Vagina (tissue), 2 donors: ENCODE measurements around the gene SPAG7. TPM values are rescaled to one million over a fixed set of nuclear protein-coding genes. Genes with fewer than 3 reads are reported as not detected.

Source experiments
- DNase-seq, 2 donors: peaks; one replicate each; pipeline ENCODE4 v3.0.0-alpha.2; 2017; ENCODE audit errors: extremely low spot score in 2 of 2
- H3K27ac ChIP-seq: fragments of 200-600 bp; sonication (generic); one replicate; pipeline ENCODE4 v1.5.1; 2019
- H3K27me3 ChIP-seq: fragments of 200-600 bp; sonication (generic); one replicate; pipeline ENCODE4 v1.5.1; 2019
- H3K36me3 ChIP-seq, 2 donors: fragments of 200-600 bp; sonication (generic); one replicate each; pipeline ENCODE4 v1.5.1; 2017 to 2019
- H3K4me1 ChIP-seq: fragments of 200-600 bp; sonication (generic); one replicate; pipeline ENCODE4 v1.5.1; 2019
- H3K4me3 ChIP-seq, 2 donors: fragments of 200-600 bp; sonication (generic); 1 replicate in 1 of 2; 2 replicates in 1 of 2; pipeline ENCODE4 v1.5.1; 2016 to 2019
- H3K9me3 ChIP-seq: fragments of 200-600 bp; sonication (generic); one replicate; pipeline ENCODE4 v1.5.1; 2019
- POLR2A ChIP-seq, 2 donors: fragments of 450-650 bp; IDR thresholded peaks; one replicate each; pipeline ENCODE4 v1.6.1; 2017; ENCODE audit warnings: antibody characterized with exemption in 2 of 2, mild to moderate bottlenecking in 2 of 2, moderate library complexity in 2 of 2
- POLR2AphosphoS5 ChIP-seq, 2 donors: sonication (generic); formaldehyde crosslinking; IDR thresholded peaks; one replicate each; pipeline ENCODE4 v1.9.0; 2017; ENCODE audit warnings: antibody characterized with exemption in 2 of 2, mild to moderate bottlenecking in 2 of 2, low read depth in 1 of 2; ENCODE audit not compliant: insufficient read depth in 1 of 2
- intact Hi-C: fragments of 100-400 bp; cut with DNase I; formaldehyde crosslinking; loops from one replicate; pipeline ENCODE4 v1.15.1; 2023
- total RNA-seq: library from RNA; depleted of rRNA; stranded (reverse); fragments of >200 nt; gene quantifications from one replicate; pipeline ENCODE4 v1.2.3, GENCODE V29; 2016
- TF ChIP-seq, protein P1 (sequence below), 3 experiments: fragments of 450-650 bp in 2 of 3; fragments of 200-600 bp in 1 of 3; sonication (generic) in 1 of 3; IDR thresholded peaks; one replicate each; pipeline ENCODE4 v1.5.1; 2017 to 2019; ENCODE audit warnings: antibody characterized with exemption in 3 of 3, mild to moderate bottlenecking in 2 of 3, moderate library complexity in 2 of 3

Gene SPAG7
- total RNA-seq, 1 donor from 2014 or later: 34.6 TPM

DNA sequence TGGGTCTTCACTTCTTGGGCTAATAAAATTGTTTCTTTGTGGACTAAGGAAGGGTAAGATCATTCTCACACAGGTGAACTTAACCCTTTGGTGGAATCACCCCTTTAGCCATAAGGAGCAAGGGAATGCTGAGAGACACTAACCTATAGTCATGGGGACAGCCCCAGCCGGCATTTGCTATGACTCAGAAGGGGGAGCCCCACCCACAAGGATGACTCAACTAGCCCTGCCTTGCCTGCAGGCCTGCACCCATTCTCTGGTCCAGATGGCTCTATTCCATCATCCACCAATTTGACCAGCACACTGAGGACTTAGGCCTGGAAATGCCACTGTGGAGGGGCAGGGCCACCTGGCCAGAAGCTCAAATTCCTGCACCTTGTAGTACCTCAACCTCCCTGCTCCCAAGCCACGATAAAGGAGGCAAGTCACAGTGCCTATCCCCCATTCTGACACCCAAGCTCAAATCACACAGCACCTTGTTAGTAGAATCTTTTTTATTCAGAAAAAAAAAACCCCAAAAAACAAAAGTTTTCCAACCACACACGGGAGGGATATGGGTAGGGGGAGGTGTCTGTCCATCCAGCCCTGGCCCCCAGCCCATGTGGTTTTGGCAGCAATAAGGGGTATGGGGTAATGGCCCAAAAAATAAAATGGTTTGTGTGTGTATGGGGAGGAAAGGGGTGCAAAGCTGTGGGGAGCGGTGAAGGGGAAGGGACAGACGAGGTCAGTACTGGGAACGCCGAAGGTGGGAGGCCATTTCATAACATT lies 22.3 kb downstream of the SPAG7 start:
- Histone ChIP-seq H3K36me3 (peaks cover 0 to 35% of the 10 kb centered on the region in 2 donors), H3K9me3 (no peaks in the 10 kb centered on the region), H3K27me3 (no peaks in the 10 kb centered on the region), H3K4me1 (peaks cover 53% of the 10 kb centered on the region), H3K27ac (peak overlapping the region; percentile 95), H3K4me3 (peak overlapping the region; percentile 27 to 91)
- intact Hi-C loops: loop anchor here (5.0 kb wide), 1 partner anchor 52 kb away; the partner anchor contains the start of genes INCA1 and KIF1C
- no peak for DNase-seq
- TF ChIP-seq, protein P1, sequence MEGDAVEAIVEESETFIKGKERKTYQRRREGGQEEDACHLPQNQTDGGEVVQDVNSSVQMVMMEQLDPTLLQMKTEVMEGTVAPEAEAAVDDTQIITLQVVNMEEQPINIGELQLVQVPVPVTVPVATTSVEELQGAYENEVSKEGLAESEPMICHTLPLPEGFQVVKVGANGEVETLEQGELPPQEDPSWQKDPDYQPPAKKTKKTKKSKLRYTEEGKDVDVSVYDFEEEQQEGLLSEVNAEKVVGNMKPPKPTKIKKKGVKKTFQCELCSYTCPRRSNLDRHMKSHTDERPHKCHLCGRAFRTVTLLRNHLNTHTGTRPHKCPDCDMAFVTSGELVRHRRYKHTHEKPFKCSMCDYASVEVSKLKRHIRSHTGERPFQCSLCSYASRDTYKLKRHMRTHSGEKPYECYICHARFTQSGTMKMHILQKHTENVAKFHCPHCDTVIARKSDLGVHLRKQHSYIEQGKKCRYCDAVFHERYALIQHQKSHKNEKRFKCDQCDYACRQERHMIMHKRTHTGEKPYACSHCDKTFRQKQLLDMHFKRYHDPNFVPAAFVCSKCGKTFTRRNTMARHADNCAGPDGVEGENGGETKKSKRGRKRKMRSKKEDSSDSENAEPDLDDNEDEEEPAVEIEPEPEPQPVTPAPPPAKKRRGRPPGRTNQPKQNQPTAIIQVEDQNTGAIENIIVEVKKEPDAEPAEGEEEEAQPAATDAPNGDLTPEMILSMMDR (IDR thresholded peaks at IDR 0.05): no peak
- TF ChIP-seq POLR2A (IDR thresholded peaks at IDR 0.05): no peak
- TF ChIP-seq POLR2AphosphoS5 (IDR thresholded peaks at IDR 0.05; ENCODE audit: insufficient read depth in 1 of 2, low read depth in 1 of 2): peak; percentile 51 to 73

DNA sequence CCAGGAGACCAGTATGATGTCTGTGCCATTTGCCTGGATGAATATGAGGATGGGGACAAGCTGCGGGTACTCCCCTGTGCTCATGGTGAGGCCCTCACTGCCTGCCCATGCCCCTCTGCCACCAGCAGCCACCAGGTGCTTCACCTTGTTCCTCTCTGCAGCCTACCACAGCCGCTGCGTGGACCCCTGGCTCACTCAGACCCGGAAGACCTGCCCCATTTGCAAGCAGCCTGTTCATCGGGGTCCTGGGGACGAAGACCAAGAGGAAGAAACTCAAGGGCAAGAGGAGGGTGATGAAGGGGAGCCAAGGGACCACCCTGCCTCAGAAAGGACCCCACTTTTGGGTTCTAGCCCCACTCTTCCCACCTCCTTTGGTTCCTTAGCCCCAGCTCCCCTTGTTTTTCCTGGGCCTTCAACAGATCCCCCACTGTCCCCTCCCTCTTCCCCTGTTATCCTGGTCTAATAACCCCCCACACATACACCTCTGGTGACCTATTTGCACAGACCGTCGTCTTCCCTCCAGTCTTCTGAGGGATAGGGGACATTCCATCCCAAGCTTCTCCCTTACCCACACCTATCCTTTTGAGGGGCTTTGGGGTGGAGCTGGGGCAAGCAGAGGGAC lies 23.0 kb downstream of the SPAG7 start:
- DNase-seq: no peak
- Histone ChIP-seq H3K4me1 (peaks cover 49% of the 10 kb centered on the region), H3K9me3 (no peaks in the 10 kb centered on the region), H3K36me3 (peaks cover 0 to 35% of the 10 kb centered on the region in 2 donors), H3K4me3 (peak overlapping the region in 1 of 2 donors; percentile 16), H3K27me3 (no peaks in the 10 kb centered on the region), H3K27ac (peak overlapping the region; percentile 95)
- TF ChIP-seq POLR2AphosphoS5 (IDR thresholded peaks at IDR 0.05; ENCODE audit: insufficient read depth in 1 of 2, low read depth in 1 of 2): no peak
- TF ChIP-seq, protein P1 (IDR thresholded peaks at IDR 0.05): no peak
- TF ChIP-seq POLR2A (IDR thresholded peaks at IDR 0.05): no peak
- intact Hi-C loops: loop anchor here (5.0 kb wide), 1 partner anchor 53 kb away; the partner anchor contains the start of genes INCA1 and KIF1C

DNA sequence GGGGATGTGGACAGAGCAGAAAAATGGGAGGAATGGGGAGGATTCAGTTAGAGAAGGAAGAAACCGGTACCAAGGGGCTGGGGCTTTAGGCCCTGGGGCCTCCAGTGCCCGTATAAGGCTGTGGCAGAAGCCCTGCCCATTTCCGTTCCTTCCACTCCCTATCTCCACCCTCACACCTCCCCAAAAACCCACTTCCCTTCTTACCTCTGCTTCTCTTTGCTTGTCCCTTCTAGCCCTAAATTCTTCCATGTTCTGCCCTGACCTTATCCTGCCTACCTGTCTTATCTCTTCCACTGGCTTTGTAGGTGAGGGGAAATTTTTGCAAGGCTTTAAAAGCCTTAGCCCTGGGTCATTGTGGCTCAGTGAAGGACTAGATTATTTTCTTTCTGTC lies 23.5 kb downstream of the SPAG7 start:
- H3K4me1 ChIP-seq: peaks cover 52% of the 10 kb centered on the region
- H3K27me3 ChIP-seq: no peaks in the 10 kb centered on the region
- H3K36me3 ChIP-seq: peaks cover 0 to 35% of the 10 kb centered on the region in 2 donors
- DNase-seq: no peak
- H3K4me3 ChIP-seq: no peak overlapping the region
- intact Hi-C loops: no loop called here
- peak overlapping the region; percentile 95 for H3K27ac ChIP-seq
- TF ChIP-seq POLR2AphosphoS5 (IDR thresholded peaks at IDR 0.05; ENCODE audit: insufficient read depth in 1 of 2, low read depth in 1 of 2) (no peak), POLR2A (IDR thresholded peaks at IDR 0.05) (no peak)
- TF ChIP-seq, protein P1 (IDR thresholded peaks at IDR 0.05): no peak
- no peaks in the 10 kb centered on the region for H3K9me3 ChIP-seq

DNA sequence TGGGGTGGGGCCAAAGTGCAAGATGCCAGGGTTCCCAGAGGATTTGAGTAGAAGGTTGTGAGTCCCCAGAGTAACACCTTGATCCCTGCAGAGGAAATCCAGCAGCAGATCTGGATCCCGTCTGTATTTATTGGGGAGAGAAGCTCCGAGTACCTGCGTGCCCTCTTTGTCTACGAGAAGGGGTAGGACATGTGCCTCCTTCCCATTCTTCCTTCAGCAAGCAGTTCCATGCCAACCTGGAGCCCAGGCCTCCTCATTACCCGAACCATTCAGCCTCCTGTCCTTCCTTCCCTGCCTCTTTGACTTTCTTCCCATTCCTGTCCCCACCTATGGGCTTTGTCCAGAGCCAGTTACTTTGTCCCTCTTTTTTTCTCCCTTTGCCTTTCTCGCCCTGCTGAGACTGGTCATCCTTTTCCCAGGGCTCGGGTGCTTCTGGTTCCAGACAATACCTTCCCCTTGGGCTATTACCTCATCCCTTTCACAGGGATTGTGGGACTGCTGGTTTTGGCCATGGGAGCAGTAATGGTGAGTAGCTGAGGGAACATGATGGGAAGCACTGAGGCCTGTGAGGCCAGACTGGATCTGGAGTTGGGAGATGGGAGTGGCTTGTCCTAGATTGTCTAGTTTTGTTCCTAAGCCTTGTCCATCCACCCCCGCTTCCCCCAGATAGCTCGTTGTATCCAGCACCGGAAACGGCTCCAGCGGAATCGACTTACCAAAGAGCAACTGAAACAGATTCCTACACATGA lies 24.7 kb downstream of the SPAG7 start:
- Histone ChIP-seq H3K4me1 (peaks cover 65% of the 10 kb centered on the region), H3K4me3 (no peak overlapping the region), H3K9me3 (no peaks in the 10 kb centered on the region), H3K36me3 (peaks cover 0 to 39% of the 10 kb centered on the region in 2 donors), H3K27me3 (no peaks in the 10 kb centered on the region), H3K27ac (no peak overlapping the region)
- TF ChIP-seq POLR2A (IDR thresholded peaks at IDR 0.05) (no peak), POLR2AphosphoS5 (IDR thresholded peaks at IDR 0.05; ENCODE audit: insufficient read depth in 1 of 2, low read depth in 1 of 2) (no peak)
- TF ChIP-seq, protein P1 (IDR thresholded peaks at IDR 0.05): no peak
- intact Hi-C loops: no loop called here
- DNase-seq: no peak
